Activated effector memory CD4-positive, alpha-beta T cell treated with Interleukin-2 at 50 U/mL for 16 hours (primary cell): ENCODE measurements around the gene PEAK1.

Experiments
- DNase-seq: peaks from one replicate; pipeline ENCODE4 v3.0.0-alpha.2; 2020

The PEAK1 gene

GRCh38 chr15:77402740-77403379 is 17.0 kb downstream of the PEAK1 start:
- DNase-seq, result no peak

GRCh38 chr15:77400258-77400657 is 19.6 kb downstream of the PEAK1 start:
- no peak for DNase-seq

GRCh38 chr15:77398927-77399326 is 21.0 kb downstream of the PEAK1 start:
- no peak for DNase-seq

- no peak for DNase-seq
Measured at GRCh38 chr15:77396692-77397091, 23.2 kb downstream of the PEAK1 start.

GRCh38 chr15:77395013-77395774 is 24.7 kb downstream of the PEAK1 start:
- no peak for DNase-seq

GRCh38 chr15:77393471-77393840 is 26.4 kb downstream of the PEAK1 start:
- DNase-seq, result no peak

- no peak for DNase-seq
Measured at GRCh38 chr15:77392762-77393470, 27.0 kb downstream of the PEAK1 start.

- no peak for DNase-seq
Measured at GRCh38 chr15:77391372-77391951, 28.4 kb downstream of the PEAK1 start.

- DNase-seq, result no peak
Measured at GRCh38 chr15:77387365-77388105, 32.4 kb downstream of the PEAK1 start.

- no peak for DNase-seq
Measured at GRCh38 chr15:77386626-77387025, 33.3 kb downstream of the PEAK1 start.

GRCh38 chr15:77384589-77385359 is 35.1 kb downstream of the PEAK1 start:
- no peak for DNase-seq

- no peak for DNase-seq
Measured at GRCh38 chr15:77384086-77384485, 35.8 kb downstream of the PEAK1 start.

- no peak for DNase-seq
Measured at GRCh38 chr15:77380033-77380432, 39.9 kb downstream of the PEAK1 start.

- DNase-seq, result no peak
Measured at GRCh38 chr15:77376770-77377169, 43.1 kb downstream of the PEAK1 start.

- no peak for DNase-seq
Measured at GRCh38 chr15:77375133-77375532, 44.8 kb downstream of the PEAK1 start.

GRCh38 chr15:77373441-77373840 is 46.5 kb downstream of the PEAK1 start:
- DNase-seq, result no peak

- no peak for DNase-seq
Measured at GRCh38 chr15:77371850-77372563, 47.9 kb downstream of the PEAK1 start.

- DNase-seq, result no peak
Measured at GRCh38 chr15:77370580-77370979, 49.3 kb downstream of the PEAK1 start.

GRCh38 chr15:77369168-77369567 is 50.7 kb downstream of the PEAK1 start:
- no peak for DNase-seq

- DNase-seq, result no peak
Measured at GRCh38 chr15:77367631-77368030, 52.3 kb downstream of the PEAK1 start.

- no peak for DNase-seq
Measured at GRCh38 chr15:77361456-77361855, 58.4 kb downstream of the PEAK1 start.
